Glutamatergic neuron (in vitro differentiated cells): ENCODE results near the gene CR1. TPM values are rescaled to one million over a fixed set of nuclear protein-coding genes. Genes with fewer than 3 reads are reported as not detected.
"Not testable (repeated sequence)": the region's sequence is repeated elsewhere in the genome, so short reads cannot be mapped to it uniquely, and the experiment has no call there.

Experiments
- DNase-seq: peaks from one replicate; pipeline ENCODE4 v3.0.0; 2022
- H3K27ac Mint-ChIP-seq: one replicate; pipeline ENCODE4 v1.8.0; 2020; ENCODE audit warnings: mild to moderate bottlenecking, mixed read lengths, inconsistent platforms; ENCODE audit not compliant: unreplicated experiment
- H3K27me3 Mint-ChIP-seq: one replicate; pipeline ENCODE4 v1.8.0; 2020; ENCODE audit warnings: mild to moderate bottlenecking, moderate library complexity, mixed read lengths, inconsistent platforms; ENCODE audit not compliant: unreplicated experiment
- H3K36me3 Mint-ChIP-seq: one replicate; pipeline ENCODE4 v1.8.0; 2020; ENCODE audit warnings: mild to moderate bottlenecking, mixed read lengths, inconsistent platforms; ENCODE audit not compliant: unreplicated experiment
- H3K4me1 Mint-ChIP-seq: one replicate; pipeline ENCODE4 v1.8.0; 2020; ENCODE audit warnings: mild to moderate bottlenecking, low read depth, mixed read lengths, inconsistent platforms; ENCODE audit not compliant: unreplicated experiment
- H3K4me3 Mint-ChIP-seq: one replicate; pipeline ENCODE4 v1.8.0; 2020; ENCODE audit warnings: mild to moderate bottlenecking, mixed read lengths, inconsistent platforms; ENCODE audit not compliant: unreplicated experiment
- H3K9me3 Mint-ChIP-seq: one replicate; pipeline ENCODE4 v1.8.0; 2020; ENCODE audit warnings: mild to moderate bottlenecking, moderate library complexity, mixed read lengths, inconsistent platforms; ENCODE audit not compliant: unreplicated experiment
- total RNA-seq: library from RNA; stranded (reverse); fragmentation: NEBNext Ultra II Directional; extraction: Animal tissue kit (Norgen Biotek cat#: 25700); gene quantifications from one replicate; pipeline ENCODE4 v1.2.1, GENCODE V29; 2021; ENCODE audit not compliant: unreplicated experiment
- TF ChIP-seq, protein P1 (sequence below): fragments of 200-600 bp; sonication (generic); IDR thresholded peaks from one replicate; pipeline ENCODE4 v1.5.0; 2021; ENCODE audit not compliant: partially characterized antibody, unreplicated experiment

CR1 gene
- total RNA-seq, 1 donor from 2014 or later, result not detected

DNA sequence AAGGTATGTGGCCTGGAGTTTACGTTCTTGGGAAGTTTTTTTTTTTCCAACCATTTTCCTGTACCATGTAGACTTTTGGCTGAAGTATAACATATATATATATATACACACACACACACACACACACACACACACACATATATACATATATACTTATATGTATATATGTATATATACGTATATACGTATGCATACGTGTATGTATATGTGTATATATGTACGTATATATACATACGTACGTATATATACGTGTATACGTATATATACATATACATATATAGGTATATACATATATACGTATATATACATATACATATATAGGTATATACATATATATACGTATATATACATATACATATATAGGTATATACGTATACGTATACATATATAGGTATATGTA, 18.9 kb downstream of the CR1 start:
- DNase-seq, result no peak
- Mint-ChIP-seq H3K27ac (no peak overlapping the region), H3K27me3 (no peaks in the 10 kb centered on the region), H3K9me3 (no peaks in the 10 kb centered on the region), H3K4me1 (no peaks in the 10 kb centered on the region), H3K36me3 (no peaks in the 10 kb centered on the region), H3K4me3 (no peak overlapping the region)
- TF ChIP-seq, protein P1, sequence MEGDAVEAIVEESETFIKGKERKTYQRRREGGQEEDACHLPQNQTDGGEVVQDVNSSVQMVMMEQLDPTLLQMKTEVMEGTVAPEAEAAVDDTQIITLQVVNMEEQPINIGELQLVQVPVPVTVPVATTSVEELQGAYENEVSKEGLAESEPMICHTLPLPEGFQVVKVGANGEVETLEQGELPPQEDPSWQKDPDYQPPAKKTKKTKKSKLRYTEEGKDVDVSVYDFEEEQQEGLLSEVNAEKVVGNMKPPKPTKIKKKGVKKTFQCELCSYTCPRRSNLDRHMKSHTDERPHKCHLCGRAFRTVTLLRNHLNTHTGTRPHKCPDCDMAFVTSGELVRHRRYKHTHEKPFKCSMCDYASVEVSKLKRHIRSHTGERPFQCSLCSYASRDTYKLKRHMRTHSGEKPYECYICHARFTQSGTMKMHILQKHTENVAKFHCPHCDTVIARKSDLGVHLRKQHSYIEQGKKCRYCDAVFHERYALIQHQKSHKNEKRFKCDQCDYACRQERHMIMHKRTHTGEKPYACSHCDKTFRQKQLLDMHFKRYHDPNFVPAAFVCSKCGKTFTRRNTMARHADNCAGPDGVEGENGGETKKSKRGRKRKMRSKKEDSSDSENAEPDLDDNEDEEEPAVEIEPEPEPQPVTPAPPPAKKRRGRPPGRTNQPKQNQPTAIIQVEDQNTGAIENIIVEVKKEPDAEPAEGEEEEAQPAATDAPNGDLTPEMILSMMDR, result no peak

DNA sequence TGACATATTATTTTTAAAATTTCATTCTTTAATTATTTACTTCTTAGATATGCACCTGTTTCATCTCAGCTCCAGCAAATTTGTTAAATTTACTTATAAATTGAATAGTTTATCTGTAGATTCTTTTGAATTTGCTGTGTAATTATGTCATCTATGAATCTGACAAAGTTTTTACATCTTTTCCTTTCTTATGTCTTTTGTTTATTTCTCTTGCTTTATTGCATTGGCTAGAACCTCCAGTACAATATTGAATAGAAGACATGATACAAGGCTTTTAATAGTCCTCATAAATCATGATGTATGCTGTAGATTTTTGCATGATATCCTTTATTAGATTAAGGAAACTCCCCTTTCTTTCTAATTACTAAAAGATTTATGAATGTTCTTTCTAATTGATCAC, 20.8 kb downstream of the CR1 start:
- H3K9me3 Mint-ChIP-seq, result no peaks in the 10 kb centered on the region
- no peak overlapping the region for H3K4me3 Mint-ChIP-seq
- H3K4me1 Mint-ChIP-seq, result no peaks in the 10 kb centered on the region
- no peak for DNase-seq
- H3K27me3 Mint-ChIP-seq, result no peaks in the 10 kb centered on the region
- TF ChIP-seq, protein P1, result no peak
- no peak overlapping the region for H3K27ac Mint-ChIP-seq
- H3K36me3 Mint-ChIP-seq, result no peaks in the 10 kb centered on the region

DNA sequence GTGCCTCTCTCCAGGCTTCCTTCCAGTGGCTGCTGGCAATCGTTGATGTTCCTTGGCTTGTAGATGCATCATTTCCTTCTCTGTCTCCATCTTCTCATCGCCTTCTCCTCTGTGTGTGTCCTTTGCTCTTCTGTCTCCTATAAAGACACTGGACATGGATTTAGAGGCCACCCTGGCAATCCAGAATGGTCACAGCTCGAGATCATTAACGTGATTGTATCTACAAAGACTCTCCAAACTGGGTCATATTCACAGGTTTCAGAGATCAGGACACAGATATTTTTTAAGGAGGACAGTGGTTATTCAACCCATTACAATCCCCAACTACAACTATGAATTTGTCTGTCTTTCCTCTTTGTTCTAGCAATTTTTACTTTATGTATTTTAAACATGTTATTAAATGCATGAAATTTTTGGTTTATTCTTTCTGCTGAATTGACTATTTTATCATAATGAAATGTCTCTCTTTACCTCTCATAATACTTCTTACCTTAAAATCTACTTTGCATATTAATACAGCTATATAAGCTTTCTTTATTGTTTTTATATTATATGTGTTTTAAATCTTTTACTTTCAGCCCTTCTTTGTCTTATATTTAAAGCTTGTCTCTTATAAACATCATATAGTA, 22.8 kb downstream of the CR1 start:
- TF ChIP-seq, protein P1, result no peak
- Mint-ChIP-seq H3K36me3 (no peaks in the 10 kb centered on the region), H3K4me3 (no peak overlapping the region), H3K4me1 (no peaks in the 10 kb centered on the region), H3K9me3 (no peaks in the 10 kb centered on the region), H3K27ac (no peak overlapping the region), H3K27me3 (no peaks in the 10 kb centered on the region)
- DNase-seq, result no peak

DNA sequence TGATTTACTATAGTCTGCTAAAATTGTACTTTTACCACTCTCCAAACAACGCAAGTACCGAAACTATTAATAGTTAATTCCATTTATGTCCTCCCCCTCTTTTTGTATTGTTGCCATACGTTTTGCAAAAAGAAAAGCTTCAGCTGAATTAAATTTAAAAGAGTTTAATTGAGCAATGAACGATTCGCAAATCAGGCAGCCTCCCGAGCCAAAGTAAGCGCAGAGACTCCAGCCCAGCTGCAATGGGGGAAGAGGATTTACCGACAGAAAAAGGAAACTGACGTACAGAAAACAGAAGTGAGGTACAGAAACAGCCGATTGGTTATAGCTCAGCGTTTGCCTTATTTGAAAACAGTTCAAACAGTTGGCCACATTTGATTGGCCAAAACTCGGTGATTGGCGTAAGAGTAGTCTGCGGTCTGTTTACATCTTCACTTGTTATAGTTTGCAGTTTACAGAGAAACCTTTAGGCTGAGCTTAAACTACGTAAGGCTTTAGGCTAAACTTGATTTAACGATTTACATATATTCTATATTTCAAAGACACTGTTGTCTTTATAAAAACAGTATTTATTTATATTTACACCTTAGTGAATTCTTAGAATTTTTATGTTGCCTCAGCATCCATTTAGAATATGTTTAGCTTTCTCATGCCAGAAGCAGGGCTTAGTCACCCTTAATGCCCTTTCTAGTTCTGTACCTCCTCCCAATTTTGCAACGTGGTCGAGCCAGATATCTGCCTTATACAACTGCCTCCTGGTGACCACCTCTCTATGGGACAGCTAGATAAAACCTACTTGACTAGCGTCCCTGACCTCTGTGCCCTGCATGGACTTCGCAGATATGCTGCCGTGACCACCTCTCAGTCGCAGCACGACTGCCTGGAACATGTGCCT, 23.8 kb downstream of the CR1 start:
- H3K4me3 Mint-ChIP-seq, result no peak overlapping the region
- TF ChIP-seq, protein P1, result no peak
- H3K4me1 Mint-ChIP-seq, result no peaks in the 10 kb centered on the region
- no peak for DNase-seq
- H3K27me3 Mint-ChIP-seq, result no peaks in the 10 kb centered on the region
- no peaks in the 10 kb centered on the region for H3K9me3 Mint-ChIP-seq
- no peaks in the 10 kb centered on the region for H3K36me3 Mint-ChIP-seq
- no peak overlapping the region for H3K27ac Mint-ChIP-seq

DNA sequence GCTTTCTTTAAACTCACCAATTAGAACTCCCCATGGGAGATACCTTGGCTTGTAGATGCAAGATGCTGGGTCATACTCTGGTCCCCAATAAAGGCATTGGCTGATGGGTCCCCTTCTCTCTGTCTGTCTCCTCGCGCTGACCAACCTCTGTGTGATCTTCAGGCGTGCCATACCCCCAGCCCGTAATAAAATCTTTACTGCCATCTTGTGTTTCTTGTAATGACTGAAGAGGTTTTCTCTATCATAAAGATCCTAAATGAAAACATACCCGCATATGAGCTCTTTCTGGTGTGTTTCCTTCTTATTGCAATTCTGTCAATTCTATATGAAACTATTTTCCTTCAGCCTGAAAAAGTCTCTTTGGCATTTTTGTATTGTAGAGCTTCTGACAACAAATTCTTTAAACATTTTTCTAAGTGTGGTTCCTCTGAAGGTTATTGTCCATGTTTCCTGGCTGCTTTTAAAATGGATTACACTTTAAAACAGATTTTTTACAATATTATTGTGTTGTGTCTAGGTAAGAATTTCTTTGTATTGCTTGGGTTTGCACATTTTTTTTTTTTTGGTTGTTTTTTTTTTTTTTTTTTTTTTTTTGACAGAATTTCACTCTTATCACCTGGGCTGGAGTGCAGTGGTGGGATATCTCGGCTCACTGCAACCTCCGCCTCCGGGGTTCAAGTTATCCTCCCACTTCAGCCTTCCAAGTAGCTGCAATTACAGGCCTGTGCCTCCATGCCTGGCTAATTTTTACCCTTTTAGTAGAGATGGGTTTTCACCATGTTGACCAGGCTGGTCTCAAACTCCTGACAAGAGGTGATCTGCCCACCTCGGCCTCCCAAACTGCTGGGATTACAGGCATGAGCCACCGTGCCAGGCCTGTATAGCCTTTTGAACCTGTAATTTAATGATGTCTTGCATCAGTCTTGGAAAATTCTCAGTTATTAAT, 24.7 kb downstream of the CR1 start:
- not testable (repeated sequence) for H3K27ac Mint-ChIP-seq, H3K9me3 Mint-ChIP-seq, H3K4me3 Mint-ChIP-seq, DNase-seq, H3K4me1 Mint-ChIP-seq, H3K27me3 Mint-ChIP-seq, H3K36me3 Mint-ChIP-seq

DNA sequence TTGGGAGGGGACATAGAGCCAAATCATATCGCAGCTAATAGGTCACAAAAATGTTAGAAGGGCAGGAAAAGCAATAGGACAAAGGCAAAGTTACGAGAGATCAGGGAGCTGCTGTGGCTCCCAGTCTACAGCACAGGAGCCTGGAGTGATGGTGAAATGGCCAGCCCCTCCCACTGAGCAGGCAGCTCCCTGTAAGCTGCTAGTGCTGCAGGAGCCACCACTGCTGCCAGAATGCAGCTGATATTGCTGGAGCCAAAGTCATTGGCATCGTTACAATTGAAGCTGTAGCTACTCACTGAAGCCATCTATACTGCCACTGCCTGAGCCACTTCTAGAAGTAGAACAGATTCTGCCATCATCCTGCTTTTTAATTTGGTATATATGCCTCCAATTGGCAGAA, 29.3 kb downstream of the CR1 start:
- not testable (repeated sequence) for H3K9me3 Mint-ChIP-seq, H3K36me3 Mint-ChIP-seq, DNase-seq, H3K4me1 Mint-ChIP-seq, H3K27me3 Mint-ChIP-seq, H3K27ac Mint-ChIP-seq, H3K4me3 Mint-ChIP-seq

DNA sequence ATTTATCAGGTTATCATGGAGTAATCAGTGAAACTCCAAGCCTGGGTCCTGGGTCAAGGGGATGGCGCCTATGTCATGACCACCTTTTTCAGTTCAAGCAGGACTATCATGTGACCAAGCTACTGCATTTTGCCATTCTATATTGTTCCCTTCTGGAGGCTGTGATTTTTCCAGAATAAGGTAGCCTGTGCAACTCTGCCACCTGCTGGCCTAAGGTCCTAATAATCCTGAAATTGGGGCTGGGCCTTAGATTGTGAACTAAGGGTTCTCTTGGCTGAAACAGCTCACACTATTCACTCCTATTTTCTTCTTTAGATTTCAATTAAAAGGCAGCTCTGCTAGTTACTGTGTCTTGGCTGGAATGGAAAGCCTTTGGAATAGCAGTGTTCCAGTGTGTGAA, 32.4 kb downstream of the CR1 start:
- DNase-seq, H3K4me1 Mint-ChIP-seq, H3K4me3 Mint-ChIP-seq, H3K27ac Mint-ChIP-seq, H3K36me3 Mint-ChIP-seq, H3K9me3 Mint-ChIP-seq, H3K27me3 Mint-ChIP-seq: not testable (repeated sequence)

DNA sequence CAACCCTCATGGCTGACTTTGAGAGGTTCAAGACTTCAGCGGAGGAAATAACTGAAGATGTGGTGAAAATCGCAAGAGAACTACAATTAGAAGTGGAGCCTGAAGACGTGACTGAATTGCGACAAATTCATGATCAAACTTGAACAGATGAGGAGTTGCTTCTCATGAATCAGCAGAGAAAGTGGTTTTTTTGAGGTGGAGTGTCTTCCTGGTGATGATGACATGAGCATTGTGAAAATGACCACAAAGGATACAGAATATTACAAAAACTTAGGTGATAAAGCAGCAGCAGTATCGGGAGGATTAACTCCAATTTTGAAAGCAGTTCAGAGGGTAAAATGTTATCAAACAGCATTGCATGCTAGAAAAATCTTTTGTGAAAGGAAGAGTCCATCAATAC, 40.3 kb downstream of the CR1 start:
- H3K27ac Mint-ChIP-seq, H3K36me3 Mint-ChIP-seq, H3K4me3 Mint-ChIP-seq, H3K9me3 Mint-ChIP-seq, DNase-seq, H3K27me3 Mint-ChIP-seq, H3K4me1 Mint-ChIP-seq: not testable (repeated sequence)
